CD14-positive monocyte (primary cell): Measurements from ENCODE around the gene SMS. TPM values are rescaled to one million over a fixed set of nuclear protein-coding genes. Genes with fewer than 3 reads are reported as not detected.

ENCODE experiments used
- DNase-seq, 3 donors: peaks; one replicate each; pipeline ENCODE4 v3.0.0-alpha.2; 2011 to 2022
- H2AFZ ChIP-seq: 2 replicates; pipeline ENCODE4 v1.6.0; 2012; ENCODE audit warnings: mild to moderate bottlenecking, low read depth, low read length, inconsistent platforms; ENCODE audit not compliant: insufficient read depth, poor library complexity, severe bottlenecking
- H3K27ac ChIP-seq, 2 donors: 1 replicate in 1 of 2; 2 replicates in 1 of 2; pipeline ENCODE4 v1.5.1; 2012 to 2013; ENCODE audit warnings: low read length in 2 of 2, control low read depth in 1 of 2, inconsistent platforms in 1 of 2, low read depth in 1 of 2, mild to moderate bottlenecking in 1 of 2
- H3K27me3 ChIP-seq, 2 donors: one replicate each; pipeline versions ENCODE4 v1.6.0 to v1.6.1; 2011 to 2013; ENCODE audit warnings: low read length in 2 of 2; ENCODE audit not compliant: control insufficient read depth in 2 of 2, insufficient read depth in 2 of 2
- H3K36me3 ChIP-seq, 2 donors: replicated peaks in 1 of 2; 1 replicate in 1 of 2; 2 replicates in 1 of 2; pipeline versions ENCODE4 v1.5.1 to v1.6.1; 2012 to 2013; ENCODE audit warnings: low read length in 2 of 2, control low read depth in 1 of 2, inconsistent platforms in 1 of 2, mild to moderate bottlenecking in 1 of 2; ENCODE audit not compliant: insufficient read depth in 2 of 2, control insufficient read depth in 1 of 2
- H3K4me1 ChIP-seq, 2 donors: 1 replicate in 1 of 2; 2 replicates in 1 of 2; pipeline versions ENCODE4 v1.5.1 to v1.6.1; 2012 to 2013; ENCODE audit warnings: low read length in 2 of 2, control low read depth in 1 of 2, inconsistent platforms in 1 of 2, mild to moderate bottlenecking in 1 of 2, moderate library complexity in 1 of 2; ENCODE audit not compliant: insufficient read depth in 2 of 2, control insufficient read depth in 1 of 2
- H3K4me2 ChIP-seq: replicated peaks from 2 replicates; pipeline ENCODE3; 2012; ENCODE audit warnings: low read length, moderate library complexity, mild to moderate bottlenecking; ENCODE audit not compliant: poor library complexity, severe bottlenecking; ENCODE audit errors: extremely low read depth
- H3K4me3 ChIP-seq, 3 experiments: fragments of 200-600 bp in 1 of 3; sonication (generic) in 1 of 3; replicated peaks in 1 of 3; 1 replicate in 2 of 3; 2 replicates in 1 of 3; pipeline ENCODE4 v1.5.1; 2011 to 2013; ENCODE audit warnings: low read length in 3 of 3, mild to moderate bottlenecking in 3 of 3, control low read depth in 2 of 3, low read depth in 2 of 3, inconsistent platforms in 1 of 3, moderate library complexity in 1 of 3
- H3K79me2 ChIP-seq: 2 replicates; pipeline ENCODE4 v1.6.0; 2012; ENCODE audit warnings: mild to moderate bottlenecking, control low read depth, inconsistent platforms, low read length, moderate library complexity; ENCODE audit not compliant: insufficient read depth
- H3K9ac ChIP-seq: 2 replicates; pipeline ENCODE4 v1.6.0; 2017; ENCODE audit warnings: low read length, mild to moderate bottlenecking; ENCODE audit not compliant: insufficient read depth, poor library complexity, severe bottlenecking
- H3K9me3 ChIP-seq, 2 donors: replicated peaks in 1 of 2; 1 replicate in 1 of 2; 2 replicates in 1 of 2; pipeline versions ENCODE4 v1.5.1 to v1.6.1; 2012 to 2013; ENCODE audit warnings: low read length in 2 of 2, control low read depth in 1 of 2; ENCODE audit not compliant: control insufficient read depth in 1 of 2, insufficient read depth in 1 of 2
- H4K20me1 ChIP-seq: 2 replicates; pipeline ENCODE4 v1.6.0; 2012; ENCODE audit warnings: mild to moderate bottlenecking, low read length, control low read depth, moderate library complexity; ENCODE audit not compliant: insufficient read depth
- H3K27ac Mint-ChIP-seq, 7 donors: one replicate each; pipeline ENCODE4 v1.8.0; 2020; ENCODE audit warnings: mild to moderate bottlenecking in 7 of 7, mixed read lengths in 7 of 7, moderate library complexity in 6 of 7, inconsistent platforms in 2 of 7
- H3K27me3 Mint-ChIP-seq, 3 donors: one replicate each; pipeline ENCODE4 v1.8.0; 2021 to 2022; ENCODE audit warnings: low read depth in 3 of 3, mild to moderate bottlenecking in 3 of 3, mixed read lengths in 3 of 3, moderate library complexity in 3 of 3, inconsistent platforms in 1 of 3
- H3K36me3 Mint-ChIP-seq, 2 donors: one replicate each; pipeline ENCODE4 v1.8.0; 2020; ENCODE audit warnings: mixed read lengths in 2 of 2, inconsistent platforms in 1 of 2, mild to moderate bottlenecking in 1 of 2
- H3K4me1 Mint-ChIP-seq: one replicate; pipeline ENCODE4 v1.8.0; 2020; ENCODE audit warnings: mild to moderate bottlenecking, mixed read lengths
- H3K4me3 Mint-ChIP-seq, 2 donors: one replicate each; pipeline ENCODE4 v1.8.0; 2020; ENCODE audit warnings: mild to moderate bottlenecking in 2 of 2, mixed read lengths in 2 of 2, moderate library complexity in 1 of 2
- H3K9me3 Mint-ChIP-seq, 7 donors: one replicate each; pipeline ENCODE4 v1.8.0; 2020 to 2022; ENCODE audit warnings: mixed read lengths in 7 of 7, mild to moderate bottlenecking in 6 of 7, moderate library complexity in 6 of 7, inconsistent platforms in 2 of 7
- CTCF ChIP-seq: fragments of 200-600 bp; IDR thresholded peaks from one replicate; pipeline ENCODE4 v1.8.0; 2022; ENCODE audit warnings: antibody characterized with exemption, mild to moderate bottlenecking
- WGBS: methylation state at CpG from one replicate; pipeline ENCODE4 v1.1.5; 2013; ENCODE audit warnings: missing lambda C conversion rate; ENCODE audit not compliant: insufficient coverage; 5-methylcytosine and 5-hydroxymethylcytosine counted together
- intact Hi-C, 2 donors: fragments of 100-400 bp; cut with micrococcal nuclease; formaldehyde crosslinking; loops; one replicate each; pipeline versions ENCODE4 v1.15.0 to v1.15.1; 2023
- polyA plus RNA-seq, 3 donors: library from polyadenylated mRNA; depleted of rRNA in 1 of 3; unstranded in 2 of 3; stranded (reverse) in 1 of 3; fragments of 300-500 nt in 2 of 3; fragments of >200 nt in 1 of 3; fragmentation: Illumina TruSeq in 2 of 3; gene quantifications; 1 replicate in 2 of 3; 2 replicates in 1 of 3; pipeline ENCODE4 v1.2.3, GENCODE V29; 2012 to 2021

The SMS gene
- polyA plus RNA-seq, 3 donors = 24.9 to 75.4 (median 70.8) TPM

- Histone ChIP-seq H4K20me1 (peaks cover 31% of the 10 kb centered on the region), H3K9ac (peak overlapping the region; percentile 63), H3K9me3 (no peaks in the 10 kb centered on the region), H3K4me3 (peak overlapping the region; percentile 33 to 66 (median 44)), H3K4me1 (peaks cover 12 to 18% of the 10 kb centered on the region in 2 donors), H3K27ac (peak overlapping the region in 1 of 2 donors; percentile 62), H3K36me3 (no peaks in the 10 kb centered on the region), H3K27me3 (no peaks in the 10 kb centered on the region), H2AFZ (peak overlapping the region; percentile 69), H3K79me2 (peaks cover 36% of the 10 kb centered on the region), H3K4me2 (peak overlapping the region; percentile 66)
- H3K27ac Mint-ChIP-seq = peak overlapping the region in 5 of 7 donors; percentile 46 to 86 (median 73)
- WGBS = 20% methylated on average over 1 of the region's 10 CpGs
- H3K27me3 Mint-ChIP-seq = no peaks in the 10 kb centered on the region
- no peak for TF ChIP-seq CTCF
- intact Hi-C loops = no loop called here
- peaks cover 0 to 11% (median 3%) of the 10 kb centered on the region in 7 donors for H3K9me3 Mint-ChIP-seq
- no peak for DNase-seq
- peaks cover 23% of the 10 kb centered on the region for H3K4me1 Mint-ChIP-seq
- no peaks in the 10 kb centered on the region for H3K36me3 Mint-ChIP-seq
- H3K4me3 Mint-ChIP-seq = peak overlapping the region; percentile 76 to 81
Observed at GRCh38 chrX:21939906-21940305, 603 bp upstream of the SMS start.

- peaks cover 70% of the 10 kb centered on the region for H3K79me2 ChIP-seq
Observed at GRCh38 chrX:21943460-21944135, 3.1 kb downstream of the SMS start.

More at GRCh38 chrX:21943460-21944135, 3.1 kb downstream of the SMS start:
- no peak overlapping the region for H3K27ac ChIP-seq
- H3K36me3 Mint-ChIP-seq = no peaks in the 10 kb centered on the region
- peak in 1 of 3 donors; percentile 34 for DNase-seq
- H3K4me3 Mint-ChIP-seq = no peak overlapping the region
- no peaks in the 10 kb centered on the region for H3K36me3 ChIP-seq
- H4K20me1 ChIP-seq = peaks cover 65% of the 10 kb centered on the region
- TF ChIP-seq CTCF = no peak
- no peak overlapping the region for H3K9ac ChIP-seq
- intact Hi-C loops = no loop called here
- 50% methylated on average over 2 of the region's 11 CpGs for WGBS
- no peak overlapping the region for H3K4me3 ChIP-seq
- H2AFZ ChIP-seq = no peak overlapping the region
- H3K4me1 Mint-ChIP-seq = peaks cover 34% of the 10 kb centered on the region
- H3K27me3 ChIP-seq = no peaks in the 10 kb centered on the region
- peaks cover 0 to 4% (median 0%) of the 10 kb centered on the region in 3 donors for H3K27me3 Mint-ChIP-seq
- peak overlapping the region; percentile 25 for H3K4me2 ChIP-seq
- peaks cover 0 to 12% (median 3%) of the 10 kb centered on the region in 7 donors for H3K9me3 Mint-ChIP-seq
- no peaks in the 10 kb centered on the region for H3K9me3 ChIP-seq
- H3K27ac Mint-ChIP-seq = no peak overlapping the region
- peaks cover 12 to 21% of the 10 kb centered on the region in 2 donors for H3K4me1 ChIP-seq
